ENCODE measurements around the gene CEACAM1.
"Not testable (repeated sequence)": the region's sequence is repeated elsewhere in the genome, so short reads cannot be mapped to it uniquely, and the experiment has no call there.

CEACAM1 gene

GRCh38 chr19:42473686-42474085 lies 54.6 kb downstream of the CEACAM1 start:
- no peak for DNase-seq (ENCODE audit: low spot score)

- DNase-seq (ENCODE audit: low spot score), result no peak
Observed at GRCh38 chr19:42472402-42473147, 55.7 kb downstream of the CEACAM1 start.

- DNase-seq (ENCODE audit: low spot score), result no peak
Observed at GRCh38 chr19:42471554-42472249, 56.6 kb downstream of the CEACAM1 start.

- DNase-seq (ENCODE audit: low spot score), result no peak
Observed at GRCh38 chr19:42469311-42470235, 58.7 kb downstream of the CEACAM1 start.

- peak; percentile 38 for DNase-seq (ENCODE audit: low spot score)
Observed at GRCh38 chr19:42468273-42468796, 59.9 kb downstream of the CEACAM1 start.

- DNase-seq (ENCODE audit: low spot score), result no peak
Observed at GRCh38 chr19:42467183-42467760, 61.0 kb downstream of the CEACAM1 start.

- DNase-seq (ENCODE audit: low spot score), result no peak
Observed at GRCh38 chr19:42466521-42467182, 61.6 kb downstream of the CEACAM1 start.

GRCh38 chr19:42465827-42466280 lies 62.4 kb downstream of the CEACAM1 start:
- no peak for DNase-seq (ENCODE audit: low spot score)

- no peak for DNase-seq (ENCODE audit: low spot score)
Observed at GRCh38 chr19:42461700-42462324, 66.5 kb downstream of the CEACAM1 start.

GRCh38 chr19:42461231-42461630 lies 67.0 kb downstream of the CEACAM1 start:
- not testable (repeated sequence) for DNase-seq (ENCODE audit: low spot score)

- no peak for DNase-seq (ENCODE audit: low spot score)
Observed at GRCh38 chr19:42459926-42460325, 68.4 kb downstream of the CEACAM1 start.

Measured in AG08396 (cell line).